ENCODE data around the gene TOX2.

Gene TOX2

DNA sequence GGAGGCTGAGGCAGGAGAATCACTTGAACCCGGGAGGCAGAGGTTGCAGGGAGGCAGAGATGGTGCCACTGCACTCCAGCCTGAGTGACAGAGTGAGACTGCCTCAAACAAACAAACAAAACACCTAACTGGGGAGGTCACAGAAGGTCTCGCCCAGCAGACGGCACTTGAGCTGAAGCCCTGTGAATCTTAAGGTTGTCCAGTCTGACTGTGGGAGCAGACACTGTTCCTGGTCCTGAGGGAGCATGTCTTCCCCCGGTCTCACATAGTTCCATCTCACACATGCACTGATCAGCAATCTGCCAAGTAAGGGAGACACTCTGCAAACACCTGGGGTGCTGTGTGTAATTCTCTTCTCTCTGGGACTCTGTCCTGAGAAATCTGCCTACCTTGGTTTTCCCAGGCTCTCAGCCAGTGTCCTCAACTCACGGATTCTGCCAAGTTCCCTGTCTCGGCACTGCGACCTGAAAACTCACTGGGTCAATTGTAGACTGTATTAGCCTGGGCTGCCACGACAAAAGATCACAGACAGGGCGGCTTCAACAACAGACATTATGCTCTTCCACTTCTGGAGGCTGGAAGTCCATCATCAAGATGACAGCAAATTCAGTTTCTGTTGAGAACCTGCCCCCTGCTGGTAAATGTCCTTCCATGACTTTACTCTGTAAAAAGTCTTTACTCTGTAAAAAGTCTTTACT is 178.0 kb downstream of the TOX2 start:
- TF ChIP-seq, protein P1, sequence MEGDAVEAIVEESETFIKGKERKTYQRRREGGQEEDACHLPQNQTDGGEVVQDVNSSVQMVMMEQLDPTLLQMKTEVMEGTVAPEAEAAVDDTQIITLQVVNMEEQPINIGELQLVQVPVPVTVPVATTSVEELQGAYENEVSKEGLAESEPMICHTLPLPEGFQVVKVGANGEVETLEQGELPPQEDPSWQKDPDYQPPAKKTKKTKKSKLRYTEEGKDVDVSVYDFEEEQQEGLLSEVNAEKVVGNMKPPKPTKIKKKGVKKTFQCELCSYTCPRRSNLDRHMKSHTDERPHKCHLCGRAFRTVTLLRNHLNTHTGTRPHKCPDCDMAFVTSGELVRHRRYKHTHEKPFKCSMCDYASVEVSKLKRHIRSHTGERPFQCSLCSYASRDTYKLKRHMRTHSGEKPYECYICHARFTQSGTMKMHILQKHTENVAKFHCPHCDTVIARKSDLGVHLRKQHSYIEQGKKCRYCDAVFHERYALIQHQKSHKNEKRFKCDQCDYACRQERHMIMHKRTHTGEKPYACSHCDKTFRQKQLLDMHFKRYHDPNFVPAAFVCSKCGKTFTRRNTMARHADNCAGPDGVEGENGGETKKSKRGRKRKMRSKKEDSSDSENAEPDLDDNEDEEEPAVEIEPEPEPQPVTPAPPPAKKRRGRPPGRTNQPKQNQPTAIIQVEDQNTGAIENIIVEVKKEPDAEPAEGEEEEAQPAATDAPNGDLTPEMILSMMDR (IDR thresholded peaks at IDR 0.05), result peak; percentile 76
- no peak for TF ChIP-seq ZFX (IDR thresholded peaks at IDR 0.05; ENCODE audit: borderline replicate concordance)
- H3K27ac ChIP-seq, result no peak overlapping the region

- H3K27ac ChIP-seq, result no peak overlapping the region
- TF ChIP-seq, protein P1 (IDR thresholded peaks at IDR 0.05), result peak; percentile 53
- no peak for TF ChIP-seq ZFX (IDR thresholded peaks at IDR 0.05; ENCODE audit: borderline replicate concordance)
Observed at GRCh38 chr20:44093249-44093582, 178.6 kb downstream of the TOX2 start.

DNA sequence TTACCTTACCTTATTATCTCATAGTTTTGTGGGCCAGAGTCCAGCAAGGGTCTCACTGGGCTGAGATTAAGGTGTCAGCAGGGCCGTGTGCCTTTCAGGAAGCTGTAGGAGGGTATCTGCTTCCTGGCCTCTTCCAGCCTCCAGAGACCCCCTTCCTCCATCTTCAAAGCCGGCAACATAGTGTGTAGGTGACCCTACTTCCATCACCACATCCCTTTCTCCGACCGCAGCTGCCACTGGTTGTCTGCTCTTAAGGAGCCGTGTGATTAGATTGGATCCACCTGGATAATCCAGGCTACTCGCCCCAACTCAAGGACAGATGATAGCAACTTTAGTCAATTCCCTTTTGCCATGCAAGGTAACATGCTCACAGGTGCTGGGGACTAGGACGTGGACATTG is 181.2 kb downstream of the TOX2 start:
- no peak for TF ChIP-seq ZFX (IDR thresholded peaks at IDR 0.05; ENCODE audit: borderline replicate concordance)
- H3K27ac ChIP-seq, result no peak overlapping the region

GRCh38 chr20:44097521-44098255 is 183.0 kb downstream of the TOX2 start:
- no peak overlapping the region for H3K27ac ChIP-seq
- TF ChIP-seq ZFX (IDR thresholded peaks at IDR 0.05; ENCODE audit: borderline replicate concordance), result no peak
- TF ChIP-seq, protein P1 (IDR thresholded peaks at IDR 0.05), result no peak

GRCh38 chr20:44098256-44098630 is 183.6 kb downstream of the TOX2 start:
- H3K27ac ChIP-seq, result no peak overlapping the region
- TF ChIP-seq ZFX (IDR thresholded peaks at IDR 0.05; ENCODE audit: borderline replicate concordance), result no peak

DNA sequence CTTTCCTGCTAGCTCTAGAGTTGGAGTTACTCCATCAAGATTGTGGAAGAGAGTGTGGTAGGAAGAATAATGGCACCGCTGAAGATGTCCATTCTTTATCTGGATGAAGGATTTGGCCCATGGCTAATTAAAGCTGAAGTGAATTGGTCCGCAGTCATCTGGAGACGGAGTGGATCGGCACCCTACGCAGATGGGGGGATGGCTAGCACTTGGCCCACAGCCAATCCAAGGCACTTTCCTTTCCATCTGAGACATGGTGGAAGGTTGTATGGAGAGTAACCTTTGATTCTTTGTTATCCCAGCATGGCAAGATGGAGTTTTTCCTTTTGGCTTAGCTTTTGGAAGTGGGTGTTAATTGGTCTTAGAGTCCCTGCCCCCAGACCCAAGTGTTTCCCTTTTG is 184.0 kb downstream of the TOX2 start:
- H3K27ac ChIP-seq, result no peak overlapping the region
- TF ChIP-seq, protein P1 (IDR thresholded peaks at IDR 0.05), result no peak
- no peak for TF ChIP-seq ZFX (IDR thresholded peaks at IDR 0.05; ENCODE audit: borderline replicate concordance)

DNA sequence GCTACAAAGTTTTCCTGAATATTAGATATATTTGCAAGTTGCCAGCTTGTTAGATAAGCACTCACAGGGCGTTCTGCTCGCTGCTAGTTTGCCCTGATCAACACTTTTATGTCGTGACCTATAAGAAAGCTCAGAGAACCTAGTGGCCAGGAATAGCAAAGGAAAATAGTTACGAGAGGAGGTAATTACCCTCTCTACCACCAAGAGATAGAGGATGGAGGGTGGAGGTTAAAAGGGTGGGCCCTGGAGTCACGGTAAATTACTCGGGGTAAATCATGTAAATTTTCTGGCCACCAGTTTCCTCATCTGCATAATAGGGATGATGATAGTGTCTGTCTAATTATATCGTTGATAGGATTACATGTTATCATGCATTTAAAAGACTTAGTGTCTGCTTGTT is 185.2 kb downstream of the TOX2 start:
- no peak overlapping the region for H3K27ac ChIP-seq
- TF ChIP-seq, protein P1 (IDR thresholded peaks at IDR 0.05), result no peak
- TF ChIP-seq ZFX (IDR thresholded peaks at IDR 0.05; ENCODE audit: borderline replicate concordance), result no peak

DNA sequence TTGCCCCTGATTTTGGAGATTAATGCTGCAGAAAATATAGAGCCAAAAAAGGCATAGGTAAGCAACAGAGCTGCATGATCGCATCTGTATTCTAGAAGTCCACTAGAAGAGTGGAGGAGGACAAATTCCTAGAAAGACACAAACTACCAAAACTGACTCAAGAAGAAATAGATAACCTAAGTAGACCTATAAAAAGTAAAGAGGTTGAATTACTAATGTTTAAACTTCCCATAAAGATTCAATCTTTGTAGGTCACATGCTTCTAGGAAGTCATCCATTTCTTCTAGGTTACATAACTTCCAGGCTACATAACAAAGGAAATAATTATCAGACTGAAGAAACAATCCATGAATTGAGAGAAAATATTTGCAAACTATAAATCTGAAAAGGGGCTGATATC is 187.9 kb downstream of the TOX2 start:
- no peak overlapping the region for H3K27ac ChIP-seq
- TF ChIP-seq, protein P1 (IDR thresholded peaks at IDR 0.05), result no peak
- no peak for TF ChIP-seq ZFX (IDR thresholded peaks at IDR 0.05; ENCODE audit: borderline replicate concordance)

All from 22Rv1 (cell line).